K562 (cell line): ENCODE results near the gene CFAP251. TPM values are rescaled to one million over a fixed set of nuclear protein-coding genes. Genes with fewer than 3 reads are reported as not detected.

Source experiments
- ATAC-seq: fragments of 200-7000 bp; cut with Tn5 transposase; 3 replicates; pipeline ENCODE4 v1.9.1; 2020; ENCODE audit warnings: moderate library complexity
- BruUV-seq: library from RNA; stranded (reverse); fragments of 400-500 nt; replicated peaks from 2 replicates; lab custom pipeline; 2021; lab: Mats Ljungman, UMichigan
- CTCF ChIA-PET: fragments of 300-600 bp; formaldehyde crosslinking; extraction: SDS; loops from one replicate; lab custom pipeline; 2021; ENCODE audit warnings: low intra/inter-chr PET ratio; lab: Yijun Ruan, JAX
- POLR2A ChIA-PET: fragments of 300-600, 350-650 bp; sonication (Branson Sonifier 250); formaldehyde crosslinking; extraction: SDS; loops from one replicate; lab custom pipeline; 2021; ENCODE audit warnings: antibody characterized with exemption, inconsistent platforms; lab: Yijun Ruan, JAX
- DNase-seq, 4 experiments: peaks; one replicate each; pipeline versions ENCODE4 v3.0.0 to v3.0.0-alpha.2; 2011 to 2018; ENCODE audit warnings: low spot score in 3 of 4, mixed read lengths in 3 of 4; ENCODE audit errors: extremely low read depth in 1 of 4
- FAIRE-seq: peaks from 2 replicates; lab custom pipeline; 2011; peaks lifted over from hg19 to GRCh38; lab: Jason Lieb, UNC
- H2AFZ ChIP-seq: 2 replicates; pipeline ENCODE4 v1.6.0; 2011; ENCODE audit warnings: low read depth, low read length, control low read depth, inconsistent platforms
- H3K27ac ChIP-seq: fragments of 200-600 bp; 3 replicates; pipeline ENCODE4 v1.8.0; 2011; ENCODE audit warnings: low read depth, mild to moderate bottlenecking, control low read depth, inconsistent platforms, low read length, moderate library complexity, mixed read lengths; ENCODE audit errors: extremely low read depth
- H3K27me3 ChIP-seq, 2 experiments: fragments of 300-600 bp in 1 of 2; 2 replicates in 1 of 2; 3 replicates in 1 of 2; pipeline versions ENCODE4 v1.6.0 to v1.8.0; 2011; ENCODE audit warnings: inconsistent platforms in 2 of 2, low read length in 2 of 2, mild to moderate bottlenecking in 1 of 2, mixed read lengths in 1 of 2, moderate library complexity in 1 of 2; ENCODE audit not compliant: control insufficient read depth in 2 of 2, insufficient read depth in 2 of 2
- H3K36me3 ChIP-seq: fragments of 300-600 bp; 3 replicates; pipeline ENCODE4 v1.8.0; 2011; ENCODE audit warnings: mild to moderate bottlenecking, low read length, inconsistent platforms; ENCODE audit not compliant: control insufficient read depth, insufficient read depth
- H3K4me1 ChIP-seq, 2 experiments: fragments of 200-600 bp in 1 of 2; replicated peaks in 1 of 2; 2 replicates in 1 of 2; 3 replicates in 1 of 2; pipeline versions ENCODE4 v1.5.1 to v1.8.0; 2011; ENCODE audit warnings: inconsistent platforms in 2 of 2, low read length in 2 of 2, mild to moderate bottlenecking in 1 of 2, mixed read lengths in 1 of 2, moderate library complexity in 1 of 2; ENCODE audit not compliant: control insufficient read depth in 2 of 2, insufficient read depth in 2 of 2
- H3K4me2 ChIP-seq: 2 replicates; pipeline ENCODE4 v1.6.1; 2011; ENCODE audit warnings: low read length, control low read depth, inconsistent platforms, mixed read lengths; ENCODE audit not compliant: insufficient read depth
- H3K4me3 ChIP-seq: fragments of 200-600 bp; sonication (generic), shearing (Covaris generic); 2 replicates; pipeline ENCODE4 v1.5.1; 2016; ENCODE audit warnings: control low read depth, inconsistent platforms
- H3K79me2 ChIP-seq: fragments of 200-600 bp; 3 replicates; pipeline ENCODE4 v1.8.0; 2011; ENCODE audit warnings: low read length, inconsistent platforms; ENCODE audit not compliant: control insufficient read depth, insufficient read depth
- H3K9ac ChIP-seq, 2 experiments: 2 replicates each; pipeline versions ENCODE4 v1.6.0 to v1.6.1; 2011; ENCODE audit warnings: low read depth in 2 of 2, low read length in 2 of 2, control low read depth in 1 of 2, inconsistent platforms in 1 of 2, mild to moderate bottlenecking in 1 of 2, mixed read lengths in 1 of 2; ENCODE audit not compliant: insufficient read depth in 1 of 2
- H3K9me1 ChIP-seq: one replicate; pipeline ENCODE4 v1.6.0; 2011; ENCODE audit warnings: inconsistent platforms, mild to moderate bottlenecking, low read length, moderate library complexity; ENCODE audit not compliant: control insufficient read depth, insufficient read depth
- H3K9me3 ChIP-seq: replicated peaks from 2 replicates; pipeline ENCODE4 v1.5.1; 2011; ENCODE audit warnings: low read depth, low read length, inconsistent platforms; ENCODE audit not compliant: control insufficient read depth, insufficient read depth
- H4K20me1 ChIP-seq: replicated peaks from 2 replicates; pipeline ENCODE4 v1.6.1; 2011; ENCODE audit warnings: low read length, inconsistent platforms, mixed read lengths; ENCODE audit not compliant: control insufficient read depth, insufficient read depth
- CBFB ChIP-seq: sonication (generic); formaldehyde crosslinking; IDR thresholded peaks from 2 replicates; pipeline ENCODE4 v1.4.0; 2020; ENCODE audit warnings: mild to moderate bottlenecking, missing genetic modification reagents
- CREB3 ChIP-seq: fragments of 450-650 bp; conservative IDR thresholded peaks from 2 replicates; pipeline ENCODE4 v1.6.1; 2016; ENCODE audit warnings: missing genetic modification characterization, low read depth, mild to moderate bottlenecking, missing compliant biosample characterization, moderate library complexity
- ETV5 ChIP-seq: sonication (generic); formaldehyde crosslinking; IDR thresholded peaks from 2 replicates; pipeline ENCODE4 v1.4.0; 2020; ENCODE audit warnings: low read depth, mild to moderate bottlenecking, missing genetic modification reagents
- SMARCA5 ChIP-seq: fragments of 450-650 bp; IDR thresholded peaks from 2 replicates; pipeline ENCODE4 v1.6.1; 2016
- THRB ChIP-seq: fragments of 450-650 bp; formaldehyde crosslinking; conservative IDR thresholded peaks from 2 replicates; pipeline ENCODE4 v1.4.0; 2022; ENCODE audit warnings: mild to moderate bottlenecking, missing genetic modification characterization
- ZNF764 ChIP-seq: fragments of 250-450 bp; sonication (Bioruptor Pico); IDR thresholded peaks from 2 replicates; pipeline ENCODE4 v1.4.0; 2020; ENCODE audit warnings: low read depth, mild to moderate bottlenecking, moderate library complexity
- WGBS: fragments of 100-300 bp; shearing (Covaris generic); methylation state at CpG from one replicate; pipeline ENCODE4 v1.1.6; 2016; ENCODE audit warnings: low coverage, mixed read lengths; ENCODE audit not compliant: insufficient coverage; ENCODE audit errors: missing lambda C conversion rate; 5-methylcytosine and 5-hydroxymethylcytosine counted together
- in situ Hi-C: fragments of 300-500 bp; cut with MboI; formaldehyde crosslinking; loops from 4 replicates; pipeline ENCODE4 v1.15.0; 2018; ENCODE audit warnings: inconsistent platforms, mixed read lengths
- intact Hi-C: fragments of 100-400 bp; cut with micrococcal nuclease; formaldehyde crosslinking; loops from 2 replicates; pipeline ENCODE4 v1.14.2; 2022
- polyA plus RNA-seq, 8 experiments: library from polyadenylated mRNA; depleted of rRNA in 4 of 8; stranded (reverse) in 5 of 8; unstranded in 3 of 8; fragments of >200 nt; fragmentation: Nextera tagmentation in 2 of 8; fragmentation: Illumina TruSeq in 1 of 8; extraction: Ambion mirVana in 2 of 8; extraction: Trizol in 1 of 8; gene quantifications; 2 replicates each; pipeline versions ENCODE4 v1.2.1 to v1.2.3, GENCODE V29; 2011 to 2014; ENCODE audit warnings: inconsistent platforms in 1 of 8, missing spikeins in 1 of 8
- total RNA-seq, 7 experiments: library from RNA; depleted of rRNA in 6 of 7; stranded (reverse); fragments of >200 nt in 6 of 7; fragmentation: Illumina TruSeq in 2 of 7; extraction: Trizol in 2 of 7; gene quantifications; 2 replicates each; pipeline versions ENCODE4 v1.2.1 to v1.2.3, GENCODE V29; 2011 to 2021; ENCODE audit warnings: low replicate concordance in 1 of 7
- TF ChIP-seq, protein P1 (sequence below): IDR thresholded peaks from 3 replicates; pipeline ENCODE4 v1.6.1; 2011; ENCODE audit warnings: borderline replicate concordance, mild to moderate bottlenecking, moderate library complexity; ENCODE audit not compliant: insufficient read length; ENCODE audit errors: extremely low read depth
- TF ChIP-seq, protein P2 (sequence below): fragments of 250-450 bp; sonication (Bioruptor Pico); IDR thresholded peaks from 2 replicates; pipeline ENCODE4 v1.4.0; 2020

The CFAP251 gene
- total and polyA plus RNA-seq, 9 of the 15 experiments (the other 6 are each of a cell fraction or from before 2014, with no cell fraction given), result 16.6 to 31.0 (median 19.1) TPM

- no peak overlapping the region for H3K27ac ChIP-seq
- no peaks in the 10 kb centered on the region for H3K79me2 ChIP-seq
- CTCF ChIA-PET, result no interaction called here
- in situ Hi-C loops, result no loop called here
- no peak overlapping the region for H3K9ac ChIP-seq
- H4K20me1 ChIP-seq, result 0 out of 2 replicates have a peak, but pooled peaks cover 3% of the 10 kb centered on the region
- H3K9me3 ChIP-seq, result no peaks in the 10 kb centered on the region
- intact Hi-C loops, result no loop called here
- DNase-seq (no peak), ATAC-seq (no peak), FAIRE-seq (no peak)
- H3K4me1 ChIP-seq, result peaks cover 2 to 7% of the 10 kb centered on the region in 2 experiments; a peak in 3 of 5 replicates
- no peak overlapping the region for H3K4me3 ChIP-seq
- POLR2A ChIA-PET, result interaction anchor here (1.1 kb wide), 2 partner anchors 14 to 35 kb away, joined by 3 to 4 read pairs; no protein-coding TSS in a partner anchor
- BruUV-seq, result no TSS peak
- WGBS, result 58% methylated on average over 21 of the region's 21 CpGs
- H3K9me1 ChIP-seq, result no peaks in the 10 kb centered on the region
- H3K4me2 ChIP-seq, result no peak overlapping the region
- H3K27me3 ChIP-seq, result no peaks in the 10 kb centered on the region
- no peaks in the 10 kb centered on the region for H3K36me3 ChIP-seq
- H2AFZ ChIP-seq, result no peak overlapping the region
- TF ChIP-seq ETV5 (CRISPR knock-in tag) (no peak), SMARCA5 (no peak), CREB3 (tag) (no peak), THRB (CRISPR knock-in tag) (no peak), CBFB (CRISPR knock-in tag) (no peak), ZNF764 (CRISPR knock-in tag) (no peak)
- TF ChIP-seq, protein P1, sequence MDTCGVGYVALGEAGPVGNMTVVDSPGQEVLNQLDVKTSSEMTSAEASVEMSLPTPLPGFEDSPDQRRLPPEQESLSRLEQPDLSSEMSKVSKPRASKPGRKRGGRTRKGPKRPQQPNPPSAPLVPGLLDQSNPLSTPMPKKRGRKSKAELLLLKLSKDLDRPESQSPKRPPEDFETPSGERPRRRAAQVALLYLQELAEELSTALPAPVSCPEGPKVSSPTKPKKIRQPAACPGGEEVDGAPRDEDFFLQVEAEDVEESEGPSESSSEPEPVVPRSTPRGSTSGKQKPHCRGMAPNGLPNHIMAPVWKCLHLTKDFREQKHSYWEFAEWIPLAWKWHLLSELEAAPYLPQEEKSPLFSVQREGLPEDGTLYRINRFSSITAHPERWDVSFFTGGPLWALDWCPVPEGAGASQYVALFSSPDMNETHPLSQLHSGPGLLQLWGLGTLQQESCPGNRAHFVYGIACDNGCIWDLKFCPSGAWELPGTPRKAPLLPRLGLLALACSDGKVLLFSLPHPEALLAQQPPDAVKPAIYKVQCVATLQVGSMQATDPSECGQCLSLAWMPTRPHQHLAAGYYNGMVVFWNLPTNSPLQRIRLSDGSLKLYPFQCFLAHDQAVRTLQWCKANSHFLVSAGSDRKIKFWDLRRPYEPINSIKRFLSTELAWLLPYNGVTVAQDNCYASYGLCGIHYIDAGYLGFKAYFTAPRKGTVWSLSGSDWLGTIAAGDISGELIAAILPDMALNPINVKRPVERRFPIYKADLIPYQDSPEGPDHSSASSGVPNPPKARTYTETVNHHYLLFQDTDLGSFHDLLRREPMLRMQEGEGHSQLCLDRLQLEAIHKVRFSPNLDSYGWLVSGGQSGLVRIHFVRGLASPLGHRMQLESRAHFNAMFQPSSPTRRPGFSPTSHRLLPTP, result no peak
- TF ChIP-seq, protein P2, sequence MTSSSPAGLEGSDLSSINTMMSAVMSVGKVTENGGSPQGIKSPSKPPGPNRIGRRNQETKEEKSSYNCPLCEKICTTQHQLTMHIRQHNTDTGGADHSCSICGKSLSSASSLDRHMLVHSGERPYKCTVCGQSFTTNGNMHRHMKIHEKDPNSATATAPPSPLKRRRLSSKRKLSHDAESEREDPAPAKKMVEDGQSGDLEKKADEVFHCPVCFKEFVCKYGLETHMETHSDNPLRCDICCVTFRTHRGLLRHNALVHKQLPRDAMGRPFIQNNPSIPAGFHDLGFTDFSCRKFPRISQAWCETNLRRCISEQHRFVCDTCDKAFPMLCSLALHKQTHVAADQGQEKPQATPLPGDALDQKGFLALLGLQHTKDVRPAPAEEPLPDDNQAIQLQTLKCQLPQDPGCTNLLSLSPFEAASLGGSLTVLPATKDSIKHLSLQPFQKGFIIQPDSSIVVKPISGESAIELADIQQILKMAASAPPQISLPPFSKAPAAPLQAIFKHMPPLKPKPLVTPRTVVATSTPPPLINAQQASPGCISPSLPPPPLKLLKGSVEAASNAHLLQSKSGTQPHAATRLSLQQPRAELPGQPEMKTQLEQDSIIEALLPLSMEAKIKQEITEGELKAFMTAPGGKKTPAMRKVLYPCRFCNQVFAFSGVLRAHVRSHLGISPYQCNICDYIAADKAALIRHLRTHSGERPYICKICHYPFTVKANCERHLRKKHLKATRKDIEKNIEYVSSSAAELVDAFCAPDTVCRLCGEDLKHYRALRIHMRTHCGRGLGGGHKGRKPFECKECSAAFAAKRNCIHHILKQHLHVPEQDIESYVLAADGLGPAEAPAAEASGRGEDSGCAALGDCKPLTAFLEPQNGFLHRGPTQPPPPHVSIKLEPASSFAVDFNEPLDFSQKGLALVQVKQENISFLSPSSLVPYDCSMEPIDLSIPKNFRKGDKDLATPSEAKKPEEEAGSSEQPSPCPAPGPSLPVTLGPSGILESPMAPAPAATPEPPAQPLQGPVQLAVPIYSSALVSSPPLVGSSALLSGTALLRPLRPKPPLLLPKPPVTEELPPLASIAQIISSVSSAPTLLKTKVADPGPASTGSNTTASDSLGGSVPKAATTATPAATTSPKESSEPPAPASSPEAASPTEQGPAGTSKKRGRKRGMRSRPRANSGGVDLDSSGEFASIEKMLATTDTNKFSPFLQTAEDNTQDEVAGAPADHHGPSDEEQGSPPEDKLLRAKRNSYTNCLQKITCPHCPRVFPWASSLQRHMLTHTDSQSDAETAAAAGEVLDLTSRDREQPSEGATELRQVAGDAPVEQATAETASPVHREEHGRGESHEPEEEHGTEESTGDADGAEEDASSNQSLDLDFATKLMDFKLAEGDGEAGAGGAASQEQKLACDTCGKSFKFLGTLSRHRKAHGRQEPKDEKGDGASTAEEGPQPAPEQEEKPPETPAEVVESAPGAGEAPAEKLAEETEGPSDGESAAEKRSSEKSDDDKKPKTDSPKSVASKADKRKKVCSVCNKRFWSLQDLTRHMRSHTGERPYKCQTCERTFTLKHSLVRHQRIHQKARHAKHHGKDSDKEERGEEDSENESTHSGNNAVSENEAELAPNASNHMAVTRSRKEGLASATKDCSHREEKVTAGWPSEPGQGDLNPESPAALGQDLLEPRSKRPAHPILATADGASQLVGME (CRISPR knock-in tag), result no peak
Measured at GRCh38 chr12:121992059-121992879, 73.9 kb downstream of the CFAP251 start.
